Measurements from ENCODE around the gene CTBP2. TPM values are rescaled to one million over a fixed set of nuclear protein-coding genes. Genes with fewer than 3 reads are reported as not detected.
A peak's percentile ranks its signal among the peaks of the same experiment; 100 is the strongest.

The CTBP2 gene
- total and polyA plus RNA-seq, 4 donors = 32.4 to 85.7 (median 68.7) TPM

DNA sequence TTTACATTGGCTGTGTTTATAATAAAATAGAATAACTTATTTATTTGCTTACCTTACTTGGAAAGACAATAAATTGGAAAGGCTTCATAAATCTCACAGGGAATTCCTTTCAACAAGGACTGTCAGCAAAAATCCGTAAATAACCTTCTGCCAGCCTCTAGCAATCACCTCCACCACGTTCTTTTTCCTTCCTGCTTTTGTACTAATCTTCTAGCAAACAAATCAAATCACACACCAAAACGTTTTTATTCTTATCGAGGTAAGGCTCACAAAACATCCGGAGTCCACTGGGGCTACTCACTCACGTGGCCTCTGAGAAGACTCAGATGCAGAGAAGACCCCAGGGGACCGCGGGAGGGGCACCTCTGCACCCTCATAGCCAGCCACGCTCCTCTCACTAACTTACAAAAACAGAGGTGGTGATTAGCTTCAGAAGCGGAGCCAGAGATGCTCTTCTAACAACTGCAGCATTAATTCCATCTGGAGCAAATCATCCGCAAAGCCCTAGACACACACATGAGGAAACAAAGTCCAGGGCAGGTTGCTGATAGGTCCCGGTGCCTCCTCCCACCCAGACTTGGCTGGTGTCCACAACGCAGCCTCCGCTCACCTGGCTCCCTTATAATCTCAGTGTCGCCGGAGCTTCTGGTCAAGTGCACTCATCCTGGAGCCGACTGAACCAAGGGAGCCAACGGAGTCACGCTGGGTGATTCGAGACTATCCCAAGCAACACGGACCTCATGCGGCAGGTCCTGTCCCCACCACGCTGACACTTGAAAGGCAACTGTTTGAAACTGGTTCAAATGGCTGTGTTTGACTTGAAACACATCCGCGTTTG, 22.5 kb downstream of the CTBP2 start:
- 62 to 66% methylated on average over 25 of the region's 25 CpGs for WGBS, 2 donors
- H3K9me3 ChIP-seq (ENCODE audit: control insufficient read depth, low read length) = no peaks in the 10 kb centered on the region
- no peak overlapping the region for H3K27ac ChIP-seq (ENCODE audit: low read depth in 1 of 2, low read length in 2 of 2)
- intact Hi-C loops (cut with DNase I) = no loop called here
- peak in 1 of 2 donors; percentile 65 for DNase-seq
- H3K36me3 ChIP-seq (ENCODE audit: control insufficient read depth in 1 of 2, insufficient read depth in 2 of 2, low read length in 1 of 2) = no peaks in the 10 kb centered on the region
- H3K27me3 ChIP-seq (ENCODE audit: control insufficient read depth in 1 of 2, insufficient read depth in 2 of 2, low read length in 1 of 2) = no peaks in the 10 kb centered on the region
- no peak for ATAC-seq (ENCODE audit: low FRiP score)
- no peak overlapping the region for H3K4me3 ChIP-seq (ENCODE audit: low read length in 2 of 2)
- H3K4me1 ChIP-seq (ENCODE audit: control insufficient read depth in 1 of 2, insufficient read depth in 2 of 2, low read length in 2 of 2) = no peaks in the 10 kb centered on the region

DNA sequence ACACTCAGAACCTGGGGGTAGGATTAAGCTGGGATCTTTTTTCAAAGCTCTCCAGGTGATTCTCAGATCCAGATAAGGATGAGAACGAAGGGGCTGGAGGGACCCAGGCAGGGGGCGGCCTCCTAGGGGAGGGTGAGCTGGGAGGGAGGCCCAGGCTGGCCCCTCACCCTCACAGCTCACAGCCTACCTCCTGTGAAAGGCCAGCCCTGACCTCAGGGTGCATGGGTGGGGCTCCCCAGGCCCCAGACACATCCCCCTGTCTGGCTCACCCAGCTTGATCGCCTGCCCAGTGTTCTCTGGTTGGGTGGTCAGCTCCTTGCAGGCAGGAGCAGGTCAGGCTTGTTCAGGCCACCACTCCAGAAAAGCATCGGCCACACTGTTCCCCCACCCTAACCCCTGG, 24.3 kb downstream of the CTBP2 start:
- ATAC-seq (ENCODE audit: low FRiP score) = no peak
- intact Hi-C loops (cut with DNase I) = no loop called here
- H3K4me1 ChIP-seq (ENCODE audit: control insufficient read depth in 1 of 2, insufficient read depth in 2 of 2, low read length in 2 of 2) = no peaks in the 10 kb centered on the region
- WGBS, 2 donors = 90 to 97% methylated on average over 4 of the region's 4 CpGs
- H3K27me3 ChIP-seq (ENCODE audit: control insufficient read depth in 1 of 2, insufficient read depth in 2 of 2, low read length in 1 of 2) = no peaks in the 10 kb centered on the region
- H3K27ac ChIP-seq (ENCODE audit: low read depth in 1 of 2, low read length in 2 of 2) = peak overlapping the region in 1 of 2 donors; percentile 17
- DNase-seq = peak in 1 of 2 donors; percentile 60
- no peak overlapping the region for H3K4me3 ChIP-seq (ENCODE audit: low read length in 2 of 2)
- H3K9me3 ChIP-seq (ENCODE audit: control insufficient read depth, low read length) = no peaks in the 10 kb centered on the region
- H3K36me3 ChIP-seq (ENCODE audit: control insufficient read depth in 1 of 2, insufficient read depth in 2 of 2, low read length in 1 of 2) = peaks cover 0 to 3% of the 10 kb centered on the region in 2 donors

DNA sequence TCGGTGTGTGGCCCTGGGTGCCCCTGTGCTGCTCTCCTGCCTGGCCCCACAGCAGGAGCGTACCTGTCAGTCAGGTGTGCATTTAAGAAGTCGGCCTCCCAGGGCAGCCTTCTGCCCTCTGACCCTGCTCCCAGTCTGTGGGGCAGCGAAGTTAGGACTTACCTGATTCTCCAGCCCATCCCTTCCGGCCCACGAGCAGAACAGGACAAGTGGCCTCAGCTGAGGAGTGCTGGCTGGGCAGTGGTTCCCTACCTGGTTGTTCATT, 24.7 kb downstream of the CTBP2 start:
- no peak for ATAC-seq (ENCODE audit: low FRiP score)
- WGBS, 2 donors = 92 to 96% methylated on average over 6 of the region's 6 CpGs

DNA sequence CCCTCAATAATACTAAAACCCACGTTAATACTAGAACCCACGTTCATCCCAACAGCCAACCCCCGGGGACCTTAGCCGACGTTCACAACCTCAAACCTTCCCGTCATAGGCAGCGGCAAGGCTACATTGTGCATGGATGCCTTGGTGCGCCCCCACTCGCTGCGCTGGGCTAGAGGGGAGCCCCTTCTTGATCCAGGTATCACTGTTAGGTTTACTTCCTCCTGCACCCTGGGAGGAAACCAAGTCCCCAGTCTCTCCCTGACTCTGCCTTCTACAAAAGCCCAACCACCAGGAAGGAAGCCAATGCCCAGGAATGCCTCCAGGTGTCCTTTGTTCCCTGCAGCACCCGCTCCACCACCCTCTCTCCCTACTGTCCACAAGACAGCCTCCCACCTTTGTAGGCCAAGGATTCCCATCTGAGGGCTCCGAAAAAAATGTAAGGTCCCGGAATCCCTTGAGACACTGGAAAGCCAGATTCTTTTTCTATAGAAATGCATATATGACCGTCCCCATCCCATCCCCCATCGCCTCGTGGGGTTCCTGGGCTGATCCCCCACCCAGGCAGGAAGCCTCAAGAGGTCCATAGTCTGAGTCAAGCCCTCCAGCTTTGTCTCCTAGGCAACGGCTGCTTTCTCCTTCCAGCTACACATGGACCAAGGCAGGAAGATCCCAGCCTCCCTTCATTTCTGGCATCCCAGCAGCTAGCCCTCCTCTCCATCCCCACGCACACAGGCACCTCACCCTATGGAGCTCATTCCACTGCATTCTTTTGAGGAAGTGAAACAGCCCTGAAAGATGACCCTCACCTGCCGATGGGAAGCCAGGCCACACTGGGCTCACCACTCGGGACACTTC, 25.2 kb downstream of the CTBP2 start:
- Histone ChIP-seq H3K27me3 (ENCODE audit: control insufficient read depth in 1 of 2, insufficient read depth in 2 of 2, low read length in 1 of 2) (no peaks in the 10 kb centered on the region), H3K4me1 (ENCODE audit: control insufficient read depth in 1 of 2, insufficient read depth in 2 of 2, low read length in 2 of 2) (no peaks in the 10 kb centered on the region), H3K27ac (ENCODE audit: low read depth in 1 of 2, low read length in 2 of 2) (no peak overlapping the region), H3K4me3 (ENCODE audit: low read length in 2 of 2) (no peak overlapping the region), H3K9me3 (ENCODE audit: control insufficient read depth, low read length) (no peaks in the 10 kb centered on the region), H3K36me3 (ENCODE audit: control insufficient read depth in 1 of 2, insufficient read depth in 2 of 2, low read length in 1 of 2) (peaks cover 0 to 3% of the 10 kb centered on the region in 2 donors)
- 81 to 86% methylated on average over 20 of the region's 20 CpGs for WGBS, 2 donors
- peak in 1 of 2 donors; percentile 62 for DNase-seq
- ATAC-seq (ENCODE audit: low FRiP score) = no peak
- intact Hi-C loops (cut with DNase I) = no loop called here

More for the DNA sequence above, 24.7 kb downstream of the CTBP2 start:
- Histone ChIP-seq H3K36me3 (ENCODE audit: control insufficient read depth in 1 of 2, insufficient read depth in 2 of 2, low read length in 1 of 2) (peaks cover 0 to 3% of the 10 kb centered on the region in 2 donors), H3K4me1 (ENCODE audit: control insufficient read depth in 1 of 2, insufficient read depth in 2 of 2, low read length in 2 of 2) (no peaks in the 10 kb centered on the region), H3K27ac (ENCODE audit: low read depth in 1 of 2, low read length in 2 of 2) (no peak overlapping the region), H3K4me3 (ENCODE audit: low read length in 2 of 2) (no peak overlapping the region), H3K27me3 (ENCODE audit: control insufficient read depth in 1 of 2, insufficient read depth in 2 of 2, low read length in 1 of 2) (no peaks in the 10 kb centered on the region), H3K9me3 (ENCODE audit: control insufficient read depth, low read length) (no peaks in the 10 kb centered on the region)
- no peak for DNase-seq
- intact Hi-C loops (cut with DNase I) = no loop called here

DNA sequence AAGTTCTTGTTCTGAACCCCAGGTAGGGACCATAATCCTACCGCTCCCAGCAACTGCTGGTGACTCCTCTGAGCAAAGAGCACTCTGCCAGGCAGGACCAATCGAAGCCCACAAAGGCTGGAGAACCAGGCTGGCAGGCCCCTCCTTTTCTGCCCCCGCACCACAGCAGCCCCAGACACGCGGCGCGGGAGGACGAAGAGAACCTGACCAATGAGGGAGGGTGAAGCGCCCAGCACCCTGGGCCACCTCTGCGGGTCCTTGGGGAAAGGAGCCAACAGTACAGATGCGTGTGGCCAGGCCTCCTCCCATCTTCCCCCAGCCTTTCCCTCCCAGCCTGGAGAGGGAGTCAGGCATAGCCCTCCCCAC, 25.9 kb downstream of the CTBP2 start:
- WGBS, 2 donors = 75 to 76% methylated on average over 9 to 11 of the region's 11 CpGs
- Histone ChIP-seq H3K9me3 (ENCODE audit: control insufficient read depth, low read length) (no peaks in the 10 kb centered on the region), H3K4me3 (ENCODE audit: low read length in 2 of 2) (no peak overlapping the region), H3K36me3 (ENCODE audit: control insufficient read depth in 1 of 2, insufficient read depth in 2 of 2, low read length in 1 of 2) (peaks cover 0 to 3% of the 10 kb centered on the region in 2 donors), H3K27me3 (ENCODE audit: control insufficient read depth in 1 of 2, insufficient read depth in 2 of 2, low read length in 1 of 2) (no peaks in the 10 kb centered on the region), H3K27ac (ENCODE audit: low read depth in 1 of 2, low read length in 2 of 2) (no peak overlapping the region), H3K4me1 (ENCODE audit: control insufficient read depth in 1 of 2, insufficient read depth in 2 of 2, low read length in 2 of 2) (no peaks in the 10 kb centered on the region)
- intact Hi-C loops (cut with DNase I) = no loop called here
- ATAC-seq (ENCODE audit: low FRiP score) (no peak), DNase-seq (peak in 1 of 2 donors; percentile 70)

DNA sequence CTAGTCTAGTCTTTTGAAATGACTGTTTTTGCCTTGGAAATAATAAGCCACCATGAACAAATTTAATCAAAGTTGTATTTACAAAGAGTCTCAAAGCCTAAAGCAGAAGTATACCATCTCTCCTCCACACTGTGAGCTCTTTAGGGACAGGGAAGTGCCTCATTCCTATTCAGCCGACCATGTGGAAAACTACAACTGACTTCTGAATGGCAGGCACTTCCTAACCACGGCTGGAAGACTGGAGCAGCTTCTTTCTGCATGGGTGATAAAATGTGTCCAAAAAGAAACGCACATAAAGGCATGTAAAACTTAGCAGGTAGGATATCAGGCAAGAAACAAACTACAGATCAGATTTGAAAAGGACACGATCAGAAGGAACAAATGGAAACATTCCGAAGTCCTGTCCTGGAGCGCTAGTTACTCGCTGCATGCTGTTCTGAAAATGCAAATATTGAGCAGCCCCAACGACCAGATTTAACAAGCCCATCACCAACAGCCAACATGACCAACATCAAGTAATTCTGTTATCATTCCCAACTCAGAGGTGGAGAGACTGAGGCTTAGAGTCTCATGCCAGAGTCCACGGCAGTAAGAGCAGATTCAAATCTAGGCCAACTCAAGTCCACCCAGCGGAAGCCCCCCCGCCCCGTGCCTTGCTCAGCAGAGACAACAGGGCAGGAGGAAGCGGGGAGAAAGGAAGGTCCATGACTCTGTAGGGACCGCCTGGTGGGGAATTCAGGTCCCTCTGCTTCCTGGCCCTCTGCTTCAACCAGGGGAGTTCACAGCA, 26.5 kb downstream of the CTBP2 start:
- H3K36me3 ChIP-seq (ENCODE audit: control insufficient read depth in 1 of 2, insufficient read depth in 2 of 2, low read length in 1 of 2) = peaks cover 0 to 3% of the 10 kb centered on the region in 2 donors
- 70 to 71% methylated on average over 14 of the region's 14 CpGs for WGBS, 2 donors
- H3K4me3 ChIP-seq (ENCODE audit: low read length in 2 of 2) = no peak overlapping the region
- intact Hi-C loops (cut with DNase I) = no loop called here
- DNase-seq (peak in 1 of 2 donors; percentile 62), ATAC-seq (ENCODE audit: low FRiP score) (no peak)
- H3K27me3 ChIP-seq (ENCODE audit: control insufficient read depth in 1 of 2, insufficient read depth in 2 of 2, low read length in 1 of 2) = no peaks in the 10 kb centered on the region
- H3K4me1 ChIP-seq (ENCODE audit: control insufficient read depth in 1 of 2, insufficient read depth in 2 of 2, low read length in 2 of 2) = no peaks in the 10 kb centered on the region
- H3K27ac ChIP-seq (ENCODE audit: low read depth in 1 of 2, low read length in 2 of 2) = no peak overlapping the region
- H3K9me3 ChIP-seq (ENCODE audit: control insufficient read depth, low read length) = no peaks in the 10 kb centered on the region

DNA sequence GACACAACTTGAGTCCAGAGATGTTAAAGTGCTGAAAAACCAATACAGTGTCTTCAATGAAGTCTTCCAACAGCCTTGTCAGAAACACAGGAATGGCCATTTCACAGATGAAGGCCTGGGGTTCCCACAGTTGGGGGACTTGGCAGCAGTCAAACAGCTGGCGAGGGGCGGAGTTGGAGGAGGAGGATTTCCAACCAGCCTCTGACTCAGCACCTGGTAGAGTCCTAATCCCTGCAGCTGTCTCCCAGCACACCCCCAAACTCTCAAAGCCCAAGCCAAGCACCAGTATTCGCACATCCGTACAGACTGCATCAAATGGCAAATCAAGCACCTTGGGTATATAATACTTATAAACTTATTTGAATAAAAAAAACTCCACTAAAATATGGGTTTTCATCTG, 28.0 kb downstream of the CTBP2 start:
- no peak for ATAC-seq (ENCODE audit: low FRiP score)
- intact Hi-C loops (cut with DNase I) = no loop called here
- peak in 1 of 2 donors; percentile 65 for DNase-seq
- Histone ChIP-seq H3K9me3 (ENCODE audit: control insufficient read depth, low read length) (no peaks in the 10 kb centered on the region), H3K27ac (ENCODE audit: low read depth in 1 of 2, low read length in 2 of 2) (no peak overlapping the region), H3K4me3 (ENCODE audit: low read length in 2 of 2) (no peak overlapping the region), H3K4me1 (ENCODE audit: control insufficient read depth in 1 of 2, insufficient read depth in 2 of 2, low read length in 2 of 2) (no peaks in the 10 kb centered on the region), H3K27me3 (ENCODE audit: control insufficient read depth in 1 of 2, insufficient read depth in 2 of 2, low read length in 1 of 2) (no peaks in the 10 kb centered on the region), H3K36me3 (ENCODE audit: control insufficient read depth in 1 of 2, insufficient read depth in 2 of 2, low read length in 1 of 2) (peaks cover 0 to 3% of the 10 kb centered on the region in 2 donors)
- 93 to 97% methylated on average over 4 of the region's 4 CpGs for WGBS, 2 donors

DNA sequence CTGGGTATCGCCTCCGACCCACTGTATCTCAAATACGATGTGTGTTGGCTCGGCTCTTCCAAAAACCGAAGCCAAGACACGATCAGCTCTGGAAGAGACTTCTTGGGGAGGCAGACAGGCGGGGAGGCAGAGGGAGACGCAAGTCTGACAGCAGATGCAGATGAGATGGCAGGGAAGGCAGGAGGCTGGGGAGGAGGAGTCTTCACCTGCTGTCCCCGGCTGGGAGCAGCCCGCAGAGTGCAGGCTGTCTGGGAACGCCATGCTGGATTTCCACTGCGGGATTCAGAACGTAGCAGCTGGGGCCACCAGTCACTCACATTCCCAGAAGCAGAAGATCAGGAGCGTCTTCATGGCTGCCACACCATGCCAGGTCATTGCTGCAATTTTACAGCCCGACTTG, 29.4 kb downstream of the CTBP2 start:
- intact Hi-C loops (cut with DNase I) = no loop called here
- Histone ChIP-seq H3K27ac (ENCODE audit: low read depth in 1 of 2, low read length in 2 of 2) (no peak overlapping the region), H3K4me3 (ENCODE audit: low read length in 2 of 2) (no peak overlapping the region), H3K9me3 (ENCODE audit: control insufficient read depth, low read length) (no peaks in the 10 kb centered on the region), H3K27me3 (ENCODE audit: control insufficient read depth in 1 of 2, insufficient read depth in 2 of 2, low read length in 1 of 2) (no peaks in the 10 kb centered on the region), H3K36me3 (ENCODE audit: control insufficient read depth in 1 of 2, insufficient read depth in 2 of 2, low read length in 1 of 2) (peaks cover 0 to 3% of the 10 kb centered on the region in 2 donors), H3K4me1 (ENCODE audit: control insufficient read depth in 1 of 2, insufficient read depth in 2 of 2, low read length in 2 of 2) (no peaks in the 10 kb centered on the region)
- WGBS, 2 donors = 74 to 82% methylated on average over 15 of the region's 15 CpGs
- DNase-seq (peak in 1 of 2 donors; percentile 66), ATAC-seq (ENCODE audit: low FRiP score) (no peak)

All from aorta (tissue), 5 donors.